ENCODE measurements around the gene SPTBN1. TPM values are rescaled to one million over a fixed set of nuclear protein-coding genes. Genes with fewer than 3 reads are reported as not detected.

SPTBN1 gene
- total RNA-seq, 4 donors from 2014 or later: 171 to 293 (median 247) TPM

- Histone ChIP-seq H3K27me3 (no peaks in the 10 kb centered on the region), H3K4me3 (peak overlapping the region in 2 of 4 donors; percentile 12), H3K4me1 (peaks cover 0 to 57% (median 7%) of the 10 kb centered on the region in 4 donors), H3K36me3 (no peaks in the 10 kb centered on the region), H3K9me3 (no peaks in the 10 kb centered on the region), H3K27ac (peak overlapping the region in 3 of 4 donors; percentile 24 to 91 (median 88))
- TF ChIP-seq CTCF (IDR thresholded peaks at IDR 0.05) (no peak), POLR2A (IDR thresholded peaks at IDR 0.05) (peak in 1 of 2 donors; percentile 56)
- DNase-seq: peak in 1 of 3 donors; percentile 66
Observed at GRCh38 chr2:54555318-54555837, 99.3 kb downstream of the SPTBN1 start.

GRCh38 chr2:54556621-54557121, 100.5 kb downstream of the SPTBN1 start:
- H3K36me3 ChIP-seq: no peaks in the 10 kb centered on the region
- TF ChIP-seq CTCF (IDR thresholded peaks at IDR 0.05): no peak
- no peak for TF ChIP-seq POLR2A (IDR thresholded peaks at IDR 0.05)
- H3K27ac ChIP-seq: peak overlapping the region; percentile 88 to 92 (median 90)
- H3K4me3 ChIP-seq: peak overlapping the region in 1 of 4 donors; percentile 69
- peaks cover 2 to 53% (median 5%) of the 10 kb centered on the region in 4 donors for H3K4me1 ChIP-seq
- H3K27me3 ChIP-seq: no peaks in the 10 kb centered on the region
- no peak for DNase-seq
- H3K9me3 ChIP-seq: no peaks in the 10 kb centered on the region

GRCh38 chr2:54557211-54557600, 101.1 kb downstream of the SPTBN1 start:
- no peaks in the 10 kb centered on the region for H3K27me3 ChIP-seq
- H3K9me3 ChIP-seq: no peaks in the 10 kb centered on the region
- DNase-seq: no peak
- H3K36me3 ChIP-seq: no peaks in the 10 kb centered on the region
- TF ChIP-seq CTCF (IDR thresholded peaks at IDR 0.05) (no peak), POLR2A (IDR thresholded peaks at IDR 0.05) (no peak)
- H3K4me1 ChIP-seq: peaks cover 2 to 55% (median 5%) of the 10 kb centered on the region in 4 donors
- peak overlapping the region; percentile 88 to 92 (median 90) for H3K27ac ChIP-seq
- peak overlapping the region; percentile 50 to 69 (median 63) for H3K4me3 ChIP-seq

GRCh38 chr2:54557601-54558187, 101.6 kb downstream of the SPTBN1 start:
- H3K9me3 ChIP-seq: no peaks in the 10 kb centered on the region
- H3K27me3 ChIP-seq: no peaks in the 10 kb centered on the region
- DNase-seq: peak; percentile 78 to 89 (median 83)
- peak overlapping the region; percentile 88 to 92 (median 90) for H3K27ac ChIP-seq
- H3K4me3 ChIP-seq: peak overlapping the region; percentile 50 to 69 (median 63)
- peak; percentile 27 to 57 for TF ChIP-seq POLR2A (IDR thresholded peaks at IDR 0.05)
- TF ChIP-seq CTCF (IDR thresholded peaks at IDR 0.05): peak in 4 of 6 experiments; percentile 16 to 38 (median 33)
- no peaks in the 10 kb centered on the region for H3K36me3 ChIP-seq
- peaks cover 2 to 55% (median 5%) of the 10 kb centered on the region in 4 donors for H3K4me1 ChIP-seq

- Histone ChIP-seq H3K36me3 (no peaks in the 10 kb centered on the region), H3K4me3 (peak overlapping the region; percentile 50 to 69 (median 63)), H3K27me3 (no peaks in the 10 kb centered on the region), H3K27ac (peak overlapping the region; percentile 88 to 92 (median 90)), H3K9me3 (no peaks in the 10 kb centered on the region), H3K4me1 (peaks cover 3 to 55% (median 7%) of the 10 kb centered on the region in 4 donors)
- DNase-seq: peak; percentile 73 to 90 (median 89)
- TF ChIP-seq POLR2A (IDR thresholded peaks at IDR 0.05) (peak; percentile 72 to 94), CTCF (IDR thresholded peaks at IDR 0.05) (peak in 2 of 6 experiments; percentile 2 to 6)
Observed at GRCh38 chr2:54558188-54559005, 102.3 kb downstream of the SPTBN1 start.
